Endodermal cell (in vitro differentiated cells): ENCODE measurements around the gene ZNF236. TPM values are rescaled to one million over a fixed set of nuclear protein-coding genes. Genes with fewer than 3 reads are reported as not detected.
"Not testable (repeated sequence)": the region's sequence is repeated elsewhere in the genome, so short reads cannot be mapped to it uniquely, and the experiment has no call there.

ENCODE experiments used
- DNase-seq: peaks from one replicate; pipeline ENCODE4 v3.0.0-alpha.2; 2017
- H3K27ac ChIP-seq: 2 replicates; pipeline ENCODE4 v1.5.1; 2013; ENCODE audit warnings: mild to moderate bottlenecking, low read depth, low read length, moderate library complexity
- H3K27me3 ChIP-seq: 2 replicates; pipeline ENCODE4 v1.6.1; 2013; ENCODE audit warnings: mild to moderate bottlenecking, low read length, moderate library complexity; ENCODE audit not compliant: insufficient read depth, control insufficient read depth, poor library complexity, severe bottlenecking
- H3K36me3 ChIP-seq: 2 replicates; pipeline ENCODE4 v1.7.0; 2013; ENCODE audit warnings: mild to moderate bottlenecking, low read length, moderate library complexity; ENCODE audit not compliant: control insufficient read depth, insufficient read depth
- H3K4me1 ChIP-seq: one replicate; pipeline ENCODE4 v1.7.0; 2013; ENCODE audit warnings: low read length; ENCODE audit not compliant: control insufficient read depth, insufficient read depth
- H3K4me3 ChIP-seq: 2 replicates; pipeline ENCODE4 v1.5.1; 2013; ENCODE audit warnings: mild to moderate bottlenecking, low read length, moderate library complexity
- H3K9ac ChIP-seq: 2 replicates; pipeline ENCODE4 v1.6.1; 2013; ENCODE audit warnings: mild to moderate bottlenecking, low read length, moderate library complexity; ENCODE audit not compliant: poor library complexity, severe bottlenecking; ENCODE audit errors: extremely low read depth
- H3K9me3 ChIP-seq: 2 replicates; pipeline ENCODE4 v1.6.1; 2013; ENCODE audit warnings: mild to moderate bottlenecking, low read length, moderate library complexity; ENCODE audit not compliant: control insufficient read depth
- H3K27ac Mint-ChIP-seq: 2 replicates; pipeline ENCODE4 v1.8.0; 2020; ENCODE audit warnings: mixed read lengths
- H3K27me3 Mint-ChIP-seq: 2 replicates; pipeline ENCODE4 v1.8.0; 2021; ENCODE audit warnings: mild to moderate bottlenecking, mixed read lengths; ENCODE audit not compliant: insufficient read depth
- H3K36me3 Mint-ChIP-seq: 2 replicates; pipeline ENCODE4 v1.8.0; 2020; ENCODE audit warnings: low read depth, mixed read lengths
- H3K4me1 Mint-ChIP-seq: 2 replicates; pipeline ENCODE4 v1.8.0; 2020; ENCODE audit warnings: mixed read lengths
- H3K4me3 Mint-ChIP-seq: 2 replicates; pipeline ENCODE4 v1.8.0; 2020; ENCODE audit warnings: mild to moderate bottlenecking, moderate library complexity, mixed read lengths
- H3K9me3 Mint-ChIP-seq: 2 replicates; pipeline ENCODE4 v1.8.0; 2020; ENCODE audit warnings: mild to moderate bottlenecking, mixed read lengths
- CTCF ChIP-seq: fragments of 200-600 bp; sonication (generic); conservative IDR thresholded peaks from 2 replicates; pipeline ENCODE4 v1.5.0; 2021; ENCODE audit warnings: antibody characterized with exemption, mild to moderate bottlenecking
- WGBS, 2 experiments: methylation state at CpG; one replicate each; pipeline versions ENCODE4 v1.1.5 to v1.1.7; 2013; ENCODE audit warnings: missing lambda C conversion rate in 2 of 2, mixed read lengths in 1 of 2; ENCODE audit not compliant: insufficient coverage in 1 of 2, insufficient read length in 1 of 2; 5-methylcytosine and 5-hydroxymethylcytosine counted together
- total RNA-seq, 2 donors: library from RNA; stranded (reverse); fragmentation: NEBNext Ultra II Directional in 1 of 2; extraction: Animal tissue kit (Norgen Biotek cat#: 25700) in 1 of 2; gene quantifications; 2 replicates in 1 of 2; 3 replicates in 1 of 2; pipeline ENCODE4 v1.2.1, GENCODE V29; 2021

ZNF236 gene
- total RNA-seq, 2 donors from 2014 or later, result 27.0 to 28.3 TPM

- Mint-ChIP-seq H3K4me3 (no peak overlapping the region), H3K9me3 (no peaks in the 10 kb centered on the region), H3K27ac (no peak overlapping the region), H3K36me3 (peaks cover 50% of the 10 kb centered on the region), H3K4me1 (no peaks in the 10 kb centered on the region), H3K27me3 (no peaks in the 10 kb centered on the region)
- H3K4me1 ChIP-seq, result no peaks in the 10 kb centered on the region
- no peak for DNase-seq
- no peak for TF ChIP-seq CTCF
- H3K36me3 ChIP-seq, result peaks cover 56% of the 10 kb centered on the region
- no peaks in the 10 kb centered on the region for H3K9me3 ChIP-seq
- WGBS, 2 experiments, result 94 to 96% methylated on average over 9 to 12 of the region's 12 CpGs
- H3K27ac ChIP-seq, result no peak overlapping the region
- no peak overlapping the region for H3K4me3 ChIP-seq
- H3K27me3 ChIP-seq, result no peaks in the 10 kb centered on the region
- H3K9ac ChIP-seq, result no peak overlapping the region
Observed at GRCh38 chr18:76938619-76939018, 116.3 kb downstream of the ZNF236 start.

GRCh38 chr18:76941284-76941683 is 118.9 kb downstream of the ZNF236 start:
- Histone ChIP-seq H3K27me3 (no peaks in the 10 kb centered on the region), H3K4me1 (no peaks in the 10 kb centered on the region), H3K9ac (no peak overlapping the region), H3K4me3 (no peak overlapping the region), H3K9me3 (no peaks in the 10 kb centered on the region), H3K27ac (no peak overlapping the region), H3K36me3 (peaks cover 45% of the 10 kb centered on the region)
- Mint-ChIP-seq H3K4me1 (no peaks in the 10 kb centered on the region), H3K4me3 (no peak overlapping the region), H3K9me3 (peaks cover 5% of the 10 kb centered on the region), H3K27me3 (no peaks in the 10 kb centered on the region), H3K27ac (no peak overlapping the region), H3K36me3 (peaks cover 63% of the 10 kb centered on the region)
- WGBS, 2 experiments, result 95 to 97% methylated on average over 4 to 9 of the region's 9 CpGs
- TF ChIP-seq CTCF, result no peak
- no peak for DNase-seq

- no peak for DNase-seq
- H3K27me3 ChIP-seq, result no peaks in the 10 kb centered on the region
- H3K4me1 ChIP-seq, result no peaks in the 10 kb centered on the region
- TF ChIP-seq CTCF, result no peak
- H3K9me3 ChIP-seq, result no peaks in the 10 kb centered on the region
- no peaks in the 10 kb centered on the region for H3K4me1 Mint-ChIP-seq
- no peak overlapping the region for H3K4me3 Mint-ChIP-seq
- peaks cover 62% of the 10 kb centered on the region for H3K36me3 Mint-ChIP-seq
- peaks cover 5% of the 10 kb centered on the region for H3K9me3 Mint-ChIP-seq
- H3K27ac ChIP-seq, result no peak overlapping the region
- no peak overlapping the region for H3K27ac Mint-ChIP-seq
- H3K4me3 ChIP-seq, result no peak overlapping the region
- H3K9ac ChIP-seq, result no peak overlapping the region
- WGBS, 2 experiments, result 95 to 100% methylated on average over 2 to 6 of the region's 6 CpGs
- H3K27me3 Mint-ChIP-seq, result no peaks in the 10 kb centered on the region
- peaks cover 33% of the 10 kb centered on the region for H3K36me3 ChIP-seq
Observed at GRCh38 chr18:76943542-76944339, 121.4 kb downstream of the ZNF236 start.

- not testable (repeated sequence) for H3K27ac ChIP-seq, H3K4me3 ChIP-seq, H3K4me1 Mint-ChIP-seq, DNase-seq, H3K9ac ChIP-seq, H3K27me3 Mint-ChIP-seq, H3K9me3 ChIP-seq, H3K27me3 ChIP-seq, H3K4me3 Mint-ChIP-seq, H3K9me3 Mint-ChIP-seq, H3K4me1 ChIP-seq, H3K27ac Mint-ChIP-seq
- peaks cover 29% of the 10 kb centered on the region for H3K36me3 ChIP-seq
- WGBS, 2 experiments, result 73 to 92% methylated on average over 2 to 8 of the region's 8 CpGs
- peaks cover 62% of the 10 kb centered on the region for H3K36me3 Mint-ChIP-seq
Observed at GRCh38 chr18:76944346-76944745, 122.0 kb downstream of the ZNF236 start.
